HEK293 (cell line): ENCODE results near the gene MSTO1.

Experiments used
- GLI2 ChIP-seq: fragments of 450-650 bp; formaldehyde crosslinking; IDR thresholded peaks from 2 replicates; pipeline ENCODE4; 2017; ENCODE audit warnings: missing biosample characterization, missing genetic modification characterization, low read depth, borderline replicate concordance
- KLF7 ChIP-seq: fragments of 450-650 bp; formaldehyde crosslinking; IDR thresholded peaks from 2 replicates; pipeline ENCODE4 v1.5.1; 2016; ENCODE audit warnings: missing biosample characterization, missing genetic modification characterization, borderline replicate concordance
- PRDM10 ChIP-seq: fragments of 450-650 bp; formaldehyde crosslinking; IDR thresholded peaks from 2 replicates; pipeline ENCODE4 v1.5.1; 2016; ENCODE audit warnings: missing biosample characterization, missing genetic modification characterization
- TSHZ1 ChIP-seq: fragments of 450-650 bp; formaldehyde crosslinking; IDR thresholded peaks from 2 replicates; pipeline ENCODE4 v1.5.1; 2016; ENCODE audit warnings: missing biosample characterization, missing genetic modification characterization, borderline replicate concordance
- WT1 ChIP-seq: fragments of 450-650 bp; formaldehyde crosslinking; IDR thresholded peaks from 2 replicates; pipeline ENCODE4 v1.5.1; 2016; ENCODE audit warnings: missing biosample characterization, missing genetic modification characterization
- ZBTB1 ChIP-seq: fragments of 450-650 bp; formaldehyde crosslinking; IDR thresholded peaks from 2 replicates; pipeline ENCODE4 v1.5.1; 2016; ENCODE audit warnings: missing biosample characterization, missing genetic modification characterization
- ZBTB8A ChIP-seq: fragments of 450-650 bp; formaldehyde crosslinking; IDR thresholded peaks from 2 replicates; pipeline ENCODE4 v1.5.1; 2016; ENCODE audit warnings: missing biosample characterization, missing genetic modification characterization
- ZFP37 ChIP-seq: fragments of 450-650 bp; formaldehyde crosslinking; IDR thresholded peaks from 2 replicates; pipeline ENCODE4 v1.5.1; 2016; ENCODE audit warnings: missing biosample characterization, missing genetic modification characterization
- ZNF214 ChIP-seq: fragments of 450-650 bp; formaldehyde crosslinking; IDR thresholded peaks from 2 replicates; pipeline ENCODE4 v1.5.1; 2017; ENCODE audit warnings: missing biosample characterization, mild to moderate bottlenecking, missing genetic modification characterization, borderline replicate concordance
- ZNF266 ChIP-seq: fragments of 450-650 bp; formaldehyde crosslinking; IDR thresholded peaks from 2 replicates; pipeline ENCODE4 v1.5.1; 2016; ENCODE audit warnings: missing biosample characterization, missing genetic modification characterization, low read depth
- ZNF292 ChIP-seq: fragments of 450-650 bp; formaldehyde crosslinking; IDR thresholded peaks from 2 replicates; pipeline ENCODE4 v1.5.1; 2016; ENCODE audit warnings: low read depth, missing biosample characterization, missing genetic modification characterization, borderline replicate concordance
- ZNF426 ChIP-seq: fragments of 450-650 bp; formaldehyde crosslinking; IDR thresholded peaks from 2 replicates; pipeline ENCODE4 v1.5.1; 2017; ENCODE audit warnings: missing biosample characterization, missing genetic modification characterization, mild to moderate bottlenecking, inconsistent platforms, moderate library complexity
- ZNF433 ChIP-seq: fragments of 450-650 bp; formaldehyde crosslinking; IDR thresholded peaks from 2 replicates; pipeline ENCODE4 v1.5.1; 2016; ENCODE audit warnings: missing biosample characterization, missing genetic modification characterization, low read depth
- ZNF501 ChIP-seq: fragments of 450-650 bp; formaldehyde crosslinking; IDR thresholded peaks from 2 replicates; pipeline ENCODE4 v1.5.1; 2016; ENCODE audit warnings: missing biosample characterization, missing genetic modification characterization
- ZNF510 ChIP-seq: fragments of 450-650 bp; formaldehyde crosslinking; IDR thresholded peaks from 2 replicates; pipeline ENCODE4 v1.5.1; 2018; ENCODE audit warnings: mild to moderate bottlenecking, missing genetic modification characterization, missing biosample characterization; ENCODE audit not compliant: insufficient replicate concordance
- ZNF555 ChIP-seq: fragments of 450-650 bp; formaldehyde crosslinking; conservative IDR thresholded peaks from 2 replicates; pipeline ENCODE4 v1.5.1; 2017; ENCODE audit warnings: missing biosample characterization, mild to moderate bottlenecking, missing genetic modification characterization, inconsistent platforms
- ZNF558 ChIP-seq: fragments of 450-650 bp; formaldehyde crosslinking; IDR thresholded peaks from 2 replicates; pipeline ENCODE4 v1.5.1; 2016; ENCODE audit warnings: missing biosample characterization, missing genetic modification characterization
- ZNF623 ChIP-seq: fragments of 450-650 bp; formaldehyde crosslinking; IDR thresholded peaks from 2 replicates; pipeline ENCODE4 v1.5.1; 2016; ENCODE audit warnings: missing biosample characterization, missing genetic modification characterization
- ZNF629 ChIP-seq: fragments of 450-650 bp; formaldehyde crosslinking; IDR thresholded peaks from 2 replicates; pipeline ENCODE4 v1.5.1; 2017; ENCODE audit warnings: missing biosample characterization, missing genetic modification characterization
- ZNF654 ChIP-seq: fragments of 450-650 bp; formaldehyde crosslinking; IDR thresholded peaks from 2 replicates; pipeline ENCODE4 v1.5.1; 2016; ENCODE audit warnings: low read depth, missing biosample characterization, missing genetic modification characterization
- ZNF791 ChIP-seq: fragments of 450-650 bp; formaldehyde crosslinking; IDR thresholded peaks from 2 replicates; pipeline ENCODE4 v1.5.1; 2016; ENCODE audit warnings: missing biosample characterization, missing genetic modification characterization
- ZXDB ChIP-seq: fragments of 450-650 bp; formaldehyde crosslinking; IDR thresholded peaks from 2 replicates; pipeline ENCODE4 v1.5.1; 2016; ENCODE audit warnings: missing biosample characterization, missing genetic modification characterization
- TF ChIP-seq, protein P1 (sequence below): fragments of 450-650 bp; formaldehyde crosslinking; IDR thresholded peaks from 2 replicates; pipeline ENCODE4 v1.5.1; 2016; ENCODE audit warnings: missing biosample characterization, missing genetic modification characterization
- TF ChIP-seq, protein P2 (sequence below): fragments of 450-650 bp; formaldehyde crosslinking; conservative IDR thresholded peaks from 2 replicates; pipeline ENCODE4 v1.5.1; 2016; ENCODE audit warnings: low read depth, missing biosample characterization, missing genetic modification characterization

MSTO1 gene

GRCh38 chr1:155575608-155576007, 34.4 kb upstream of the MSTO1 start (continued):
- TF ChIP-seq, protein P1, sequence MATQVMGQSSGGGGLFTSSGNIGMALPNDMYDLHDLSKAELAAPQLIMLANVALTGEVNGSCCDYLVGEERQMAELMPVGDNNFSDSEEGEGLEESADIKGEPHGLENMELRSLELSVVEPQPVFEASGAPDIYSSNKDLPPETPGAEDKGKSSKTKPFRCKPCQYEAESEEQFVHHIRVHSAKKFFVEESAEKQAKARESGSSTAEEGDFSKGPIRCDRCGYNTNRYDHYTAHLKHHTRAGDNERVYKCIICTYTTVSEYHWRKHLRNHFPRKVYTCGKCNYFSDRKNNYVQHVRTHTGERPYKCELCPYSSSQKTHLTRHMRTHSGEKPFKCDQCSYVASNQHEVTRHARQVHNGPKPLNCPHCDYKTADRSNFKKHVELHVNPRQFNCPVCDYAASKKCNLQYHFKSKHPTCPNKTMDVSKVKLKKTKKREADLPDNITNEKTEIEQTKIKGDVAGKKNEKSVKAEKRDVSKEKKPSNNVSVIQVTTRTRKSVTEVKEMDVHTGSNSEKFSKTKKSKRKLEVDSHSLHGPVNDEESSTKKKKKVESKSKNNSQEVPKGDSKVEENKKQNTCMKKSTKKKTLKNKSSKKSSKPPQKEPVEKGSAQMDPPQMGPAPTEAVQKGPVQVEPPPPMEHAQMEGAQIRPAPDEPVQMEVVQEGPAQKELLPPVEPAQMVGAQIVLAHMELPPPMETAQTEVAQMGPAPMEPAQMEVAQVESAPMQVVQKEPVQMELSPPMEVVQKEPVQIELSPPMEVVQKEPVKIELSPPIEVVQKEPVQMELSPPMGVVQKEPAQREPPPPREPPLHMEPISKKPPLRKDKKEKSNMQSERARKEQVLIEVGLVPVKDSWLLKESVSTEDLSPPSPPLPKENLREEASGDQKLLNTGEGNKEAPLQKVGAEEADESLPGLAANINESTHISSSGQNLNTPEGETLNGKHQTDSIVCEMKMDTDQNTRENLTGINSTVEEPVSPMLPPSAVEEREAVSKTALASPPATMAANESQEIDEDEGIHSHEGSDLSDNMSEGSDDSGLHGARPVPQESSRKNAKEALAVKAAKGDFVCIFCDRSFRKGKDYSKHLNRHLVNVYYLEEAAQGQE (tag by site-specific recombination), result peak; percentile 83
- TF ChIP-seq ZFP37 (peak; percentile 92), GLI2 (peak; percentile 34; the same call in 1 of the 2 replicates), ZNF654 (peak; percentile 56), ZNF292 (tag by site-specific recombination) (peak; percentile 87; the same call in 1 of the 2 replicates), ZBTB1 (peak; percentile 75; the same call in 1 of the 2 replicates), KLF7 (tag by site-specific recombination) (peak; percentile 29; the same call in 1 of the 2 replicates), WT1 (tag by site-specific recombination) (peak; percentile 18; the same call in 1 of the 2 replicates), ZNF433 (tag by site-specific recombination) (peak; percentile 90), ZBTB8A (tag by site-specific recombination) (peak; percentile 91), ZNF555 (tag by site-specific recombination) (peak; percentile 98), ZNF501 (tag by site-specific recombination) (peak; percentile 75; the same call in 1 of the 2 replicates), ZNF629 (peak; percentile 75), ZNF214 (tag by site-specific recombination) (peak; percentile 12; the same call in 1 of the 2 replicates), PRDM10 (tag by site-specific recombination) (0 out of 2 replicates have a peak, but pooled peaks have one; percentile 1), ZNF510 (peak; percentile 91), ZNF623 (tag by site-specific recombination) (peak; percentile 89), ZXDB (peak; percentile 87), ZNF791 (tag by site-specific recombination) (peak; percentile 73; the same call in 1 of the 2 replicates), ZNF558 (tag by site-specific recombination) (peak; percentile 87), ZNF266 (tag by site-specific recombination) (peak; percentile 91), TSHZ1 (tag by site-specific recombination) (peak; percentile 48; the same call in 1 of the 2 replicates), ZNF426 (tag by site-specific recombination) (peak; percentile 99)
- TF ChIP-seq, protein P2, sequence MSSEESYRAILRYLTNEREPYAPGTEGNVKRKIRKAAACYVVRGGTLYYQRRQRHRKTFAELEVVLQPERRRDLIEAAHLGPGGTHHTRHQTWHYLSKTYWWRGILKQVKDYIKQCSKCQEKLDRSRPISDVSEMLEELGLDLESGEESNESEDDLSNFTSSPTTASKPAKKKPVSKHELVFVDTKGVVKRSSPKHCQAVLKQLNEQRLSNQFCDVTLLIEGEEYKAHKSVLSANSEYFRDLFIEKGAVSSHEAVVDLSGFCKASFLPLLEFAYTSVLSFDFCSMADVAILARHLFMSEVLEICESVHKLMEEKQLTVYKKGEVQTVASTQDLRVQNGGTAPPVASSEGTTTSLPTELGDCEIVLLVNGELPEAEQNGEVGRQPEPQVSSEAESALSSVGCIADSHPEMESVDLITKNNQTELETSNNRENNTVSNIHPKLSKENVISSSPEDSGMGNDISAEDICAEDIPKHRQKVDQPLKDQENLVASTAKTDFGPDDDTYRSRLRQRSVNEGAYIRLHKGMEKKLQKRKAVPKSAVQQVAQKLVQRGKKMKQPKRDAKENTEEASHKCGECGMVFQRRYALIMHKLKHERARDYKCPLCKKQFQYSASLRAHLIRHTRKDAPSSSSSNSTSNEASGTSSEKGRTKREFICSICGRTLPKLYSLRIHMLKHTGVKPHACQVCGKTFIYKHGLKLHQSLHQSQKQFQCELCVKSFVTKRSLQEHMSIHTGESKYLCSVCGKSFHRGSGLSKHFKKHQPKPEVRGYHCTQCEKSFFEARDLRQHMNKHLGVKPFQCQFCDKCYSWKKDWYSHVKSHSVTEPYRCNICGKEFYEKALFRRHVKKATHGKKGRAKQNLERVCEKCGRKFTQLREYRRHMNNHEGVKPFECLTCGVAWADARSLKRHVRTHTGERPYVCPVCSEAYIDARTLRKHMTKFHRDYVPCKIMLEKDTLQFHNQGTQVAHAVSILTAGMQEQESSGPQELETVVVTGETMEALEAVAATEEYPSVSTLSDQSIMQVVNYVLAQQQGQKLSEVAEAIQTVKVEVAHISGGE (tag by site-specific recombination), result peak; percentile 85
